Esophagus muscularis mucosa (tissue), 4 donors: ENCODE data around the gene CEP170. TPM values are rescaled to one million over a fixed set of nuclear protein-coding genes. Genes with fewer than 3 reads are reported as not detected.

Source experiments
- DNase-seq: peaks from one replicate; pipeline ENCODE4 v3.0.0-alpha.2; 2017; ENCODE audit errors: extremely low spot score
- H3K27ac ChIP-seq, 4 donors: fragments of 200-600 bp; sonication (generic); replicated peaks in 1 of 4; 1 replicate in 3 of 4; 2 replicates in 1 of 4; pipeline ENCODE4 v1.5.1; 2016 to 2019; ENCODE audit warnings: mild to moderate bottlenecking in 1 of 4
- H3K27me3 ChIP-seq, 4 donors: fragments of 200-600 bp; sonication (generic); one replicate each; pipeline versions ENCODE4 v1.5.1 to v1.6.0; 2016 to 2019
- H3K36me3 ChIP-seq, 4 donors: fragments of 200-600 bp; sonication (generic); one replicate each; pipeline ENCODE4 v1.5.1; 2016 to 2019
- H3K4me1 ChIP-seq, 4 donors: fragments of 200-600 bp; sonication (generic); one replicate each; pipeline ENCODE4 v1.5.1; 2016 to 2019
- H3K4me3 ChIP-seq, 4 donors: fragments of 200-600 bp; sonication (generic); 1 replicate in 2 of 4; 2 replicates in 2 of 4; pipeline ENCODE4 v1.5.1; 2016 to 2019; ENCODE audit warnings: mild to moderate bottlenecking in 4 of 4, moderate library complexity in 1 of 4
- H3K9me3 ChIP-seq, 4 donors: fragments of 200-600 bp; sonication (generic); 1 replicate in 3 of 4; 2 replicates in 1 of 4; pipeline ENCODE4 v1.5.1; 2016 to 2019
- EP300 ChIP-seq: sonication (generic); formaldehyde crosslinking; IDR thresholded peaks from one replicate; pipeline ENCODE4 v1.6.1; 2017; ENCODE audit warnings: antibody characterized with exemption
- POLR2A ChIP-seq: fragments of 450-650 bp; IDR thresholded peaks from one replicate; pipeline ENCODE4 v1.6.1; 2017; ENCODE audit warnings: antibody characterized with exemption, moderate library complexity, mild to moderate bottlenecking, low read depth
- POLR2AphosphoS5 ChIP-seq, 2 donors: sonication (generic); formaldehyde crosslinking; IDR thresholded peaks; one replicate each; pipeline ENCODE4 v1.6.1; 2017; ENCODE audit warnings: antibody characterized with exemption in 2 of 2
- WGBS: methylation state at CpG from one replicate; pipeline ENCODE4 v1.1.5; 2018; 5-methylcytosine and 5-hydroxymethylcytosine counted together
- intact Hi-C: fragments of 100-400 bp; cut with DNase I; formaldehyde crosslinking; loops from one replicate; pipeline ENCODE4 v1.15.1; 2023
- total RNA-seq, 4 donors: library from RNA; depleted of rRNA; stranded (reverse); fragments of >200 nt; gene quantifications; one replicate each; pipeline versions ENCODE4 v1.1.0 to v1.2.1, GENCODE V29; 2016
- TF ChIP-seq, protein P1 (sequence below), 3 experiments: fragments of 200-600 bp in 2 of 3; fragments of 450-650 bp in 1 of 3; sonication (generic) in 2 of 3; IDR thresholded peaks; one replicate each; pipeline ENCODE4 v1.5.1; 2017 to 2019; ENCODE audit warnings: antibody characterized with exemption in 3 of 3, mild to moderate bottlenecking in 2 of 3, moderate library complexity in 1 of 3

Gene CEP170
- total RNA-seq, 4 donors from 2014 or later: 22.2 to 36.0 (median 30.9) TPM

- H3K4me3 ChIP-seq: no peak overlapping the region
- H3K27me3 ChIP-seq: no peaks in the 10 kb centered on the region
- intact Hi-C loops: no loop called here
- no peaks in the 10 kb centered on the region for H3K36me3 ChIP-seq
- WGBS: 100% methylated on average over 3 of the region's 3 CpGs
- no peak for TF ChIP-seq POLR2A
- TF ChIP-seq EP300: no peak
- TF ChIP-seq, protein P1, sequence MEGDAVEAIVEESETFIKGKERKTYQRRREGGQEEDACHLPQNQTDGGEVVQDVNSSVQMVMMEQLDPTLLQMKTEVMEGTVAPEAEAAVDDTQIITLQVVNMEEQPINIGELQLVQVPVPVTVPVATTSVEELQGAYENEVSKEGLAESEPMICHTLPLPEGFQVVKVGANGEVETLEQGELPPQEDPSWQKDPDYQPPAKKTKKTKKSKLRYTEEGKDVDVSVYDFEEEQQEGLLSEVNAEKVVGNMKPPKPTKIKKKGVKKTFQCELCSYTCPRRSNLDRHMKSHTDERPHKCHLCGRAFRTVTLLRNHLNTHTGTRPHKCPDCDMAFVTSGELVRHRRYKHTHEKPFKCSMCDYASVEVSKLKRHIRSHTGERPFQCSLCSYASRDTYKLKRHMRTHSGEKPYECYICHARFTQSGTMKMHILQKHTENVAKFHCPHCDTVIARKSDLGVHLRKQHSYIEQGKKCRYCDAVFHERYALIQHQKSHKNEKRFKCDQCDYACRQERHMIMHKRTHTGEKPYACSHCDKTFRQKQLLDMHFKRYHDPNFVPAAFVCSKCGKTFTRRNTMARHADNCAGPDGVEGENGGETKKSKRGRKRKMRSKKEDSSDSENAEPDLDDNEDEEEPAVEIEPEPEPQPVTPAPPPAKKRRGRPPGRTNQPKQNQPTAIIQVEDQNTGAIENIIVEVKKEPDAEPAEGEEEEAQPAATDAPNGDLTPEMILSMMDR (IDR thresholded peaks at IDR 0.05): no peak
- TF ChIP-seq POLR2AphosphoS5 (IDR thresholded peaks at IDR 0.05): no peak
- no peak for DNase-seq
- H3K9me3 ChIP-seq: no peaks in the 10 kb centered on the region
- no peak overlapping the region for H3K27ac ChIP-seq
- peaks cover 22 to 65% (median 52%) of the 10 kb centered on the region in 4 donors for H3K4me1 ChIP-seq
Measured at GRCh38 chr1:243249214-243249613, 5.9 kb downstream of the CEP170 start.

DNA sequence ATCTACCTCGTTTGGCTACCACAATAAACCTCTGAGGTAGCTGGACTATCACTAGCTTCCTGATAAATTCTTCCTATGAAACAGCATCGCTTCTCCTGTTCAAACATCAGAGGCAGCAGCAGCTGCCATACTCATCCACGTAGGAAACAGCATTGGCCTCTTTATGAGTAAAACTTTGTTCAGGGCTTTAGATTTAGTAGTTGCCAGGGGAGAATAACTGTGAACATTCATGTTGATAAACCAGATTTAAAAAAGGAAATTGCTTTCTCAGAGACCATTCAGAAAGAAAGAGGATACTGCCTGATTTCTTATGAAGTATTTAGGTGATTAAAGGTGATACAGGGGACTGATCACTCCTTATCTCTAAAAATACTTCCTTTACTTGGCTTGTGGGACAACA lies 7.2 kb downstream of the CEP170 start:
- intact Hi-C loops: no loop called here
- Histone ChIP-seq H3K36me3 (no peaks in the 10 kb centered on the region), H3K4me1 (peaks cover 21 to 54% (median 42%) of the 10 kb centered on the region in 4 donors), H3K27ac (no peak overlapping the region), H3K4me3 (no peak overlapping the region), H3K27me3 (no peaks in the 10 kb centered on the region), H3K9me3 (no peaks in the 10 kb centered on the region)
- whole genome bisulfite sequencing: 78% methylated on average over 3 of the region's 3 CpGs
- no peak for TF ChIP-seq POLR2A
- TF ChIP-seq EP300: no peak
- no peak for DNase-seq

DNA sequence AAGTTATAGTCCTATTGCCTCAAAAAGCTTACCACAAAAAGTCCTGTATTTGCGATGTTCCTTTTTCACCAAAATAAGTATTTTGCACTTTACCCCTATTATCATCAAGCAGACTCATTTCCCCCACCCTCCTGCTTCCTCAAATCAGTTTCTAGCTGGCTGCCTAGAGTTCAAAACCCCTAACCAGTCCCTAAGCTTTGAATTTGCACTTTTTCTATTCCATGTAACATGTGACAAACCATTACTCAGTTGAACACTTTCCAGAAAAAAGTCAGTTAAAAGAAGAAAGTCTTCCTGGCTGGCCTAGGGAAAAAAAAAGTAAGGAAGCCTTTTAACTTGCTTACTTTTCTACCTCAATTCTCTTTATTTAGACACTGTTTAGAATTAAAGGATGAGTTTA lies 8.2 kb downstream of the CEP170 start:
- DNase-seq: no peak
- intact Hi-C loops: no loop called here
- Histone ChIP-seq H3K27ac (peak overlapping the region in 2 of 4 donors; percentile 13 to 42), H3K9me3 (no peaks in the 10 kb centered on the region), H3K4me1 (peaks cover 14 to 45% (median 33%) of the 10 kb centered on the region in 4 donors), H3K4me3 (no peak overlapping the region), H3K27me3 (no peaks in the 10 kb centered on the region), H3K36me3 (no peaks in the 10 kb centered on the region)
- TF ChIP-seq EP300 (no peak), POLR2A (no peak)
- 84% methylated on average over 1 of the region's 1 CpG for WGBS

- Histone ChIP-seq H3K27me3 (no peaks in the 10 kb centered on the region), H3K4me1 (peaks cover 2 to 24% (median 14%) of the 10 kb centered on the region in 4 donors), H3K9me3 (no peaks in the 10 kb centered on the region), H3K27ac (no peak overlapping the region), H3K36me3 (no peaks in the 10 kb centered on the region), H3K4me3 (no peak overlapping the region)
- intact Hi-C loops: no loop called here
- no peak for DNase-seq
- TF ChIP-seq POLR2A: no peak
- TF ChIP-seq EP300: no peak
- TF ChIP-seq POLR2AphosphoS5 (IDR thresholded peaks at IDR 0.05): no peak
- TF ChIP-seq, protein P1 (IDR thresholded peaks at IDR 0.05): no peak
- 74% methylated on average over 9 of the region's 9 CpGs for WGBS
Measured at GRCh38 chr1:243244432-243244841, 10.6 kb downstream of the CEP170 start.

DNA sequence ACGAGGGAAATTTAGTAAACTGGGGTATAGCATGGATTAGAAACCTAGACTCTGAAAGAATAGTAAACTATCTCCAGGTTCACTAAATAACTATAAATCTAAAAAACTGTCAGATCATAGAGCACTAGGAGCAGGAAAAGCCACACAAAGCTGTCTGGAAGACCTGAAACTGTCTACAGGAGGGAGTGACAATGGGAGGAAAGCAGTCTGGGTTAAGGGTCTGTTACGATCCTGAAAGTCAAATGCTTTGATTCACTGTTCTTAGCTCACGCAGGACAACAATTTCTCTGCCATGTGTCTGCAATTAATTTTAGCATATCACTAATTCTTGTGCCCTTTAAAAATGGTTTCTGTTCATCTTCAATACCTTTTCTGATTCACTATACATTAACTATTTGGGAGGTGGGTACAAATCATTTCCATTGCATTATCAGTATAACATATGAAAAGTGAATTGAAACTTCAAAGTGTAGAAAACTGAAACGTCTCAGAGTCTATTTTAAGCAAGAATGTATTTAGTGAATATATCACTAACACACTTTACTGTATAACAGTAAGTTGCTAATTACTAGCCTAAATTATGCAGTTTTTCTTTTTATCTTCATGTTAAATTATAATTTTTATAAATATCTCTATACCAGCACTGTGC lies 18.4 kb downstream of the CEP170 start:
- intact Hi-C loops: no loop called here
- H3K4me3 ChIP-seq: no peak overlapping the region
- H3K36me3 ChIP-seq: no peaks in the 10 kb centered on the region
- WGBS: 37% methylated on average over 4 of the region's 4 CpGs
- H3K27me3 ChIP-seq: no peaks in the 10 kb centered on the region
- H3K9me3 ChIP-seq: peaks cover 0 to 4% (median 3%) of the 10 kb centered on the region in 4 donors
- TF ChIP-seq, protein P1 (IDR thresholded peaks at IDR 0.05): no peak
- TF ChIP-seq POLR2AphosphoS5 (IDR thresholded peaks at IDR 0.05) (no peak), POLR2A (no peak), EP300 (no peak)
- H3K27ac ChIP-seq: peak overlapping the region; percentile 22 to 46 (median 23)
- H3K4me1 ChIP-seq: peaks cover 22 to 31% (median 28%) of the 10 kb centered on the region in 4 donors
- DNase-seq: no peak
